Measurements from ENCODE around the gene TMEM163. TPM values are rescaled to one million over a fixed set of nuclear protein-coding genes. Genes with fewer than 3 reads are reported as not detected.
A peak's percentile ranks its signal among the peaks of the same experiment; 100 is the strongest.

TMEM163 gene
- total and polyA plus RNA-seq, 2 donors (not counting 3 experiments of a cell fraction or from before 2014, with no cell fraction given) = 1.0 to 2.8 TPM

- H4K20me1 ChIP-seq (replicated peaks; ENCODE audit: control insufficient read depth, extremely low read depth, insufficient read depth, low read length) = no peaks in the 10 kb centered on the region
- no peak overlapping the region for H2AFZ ChIP-seq (ENCODE audit: low read depth, low read length)
- H3K9me1 ChIP-seq (replicated peaks; ENCODE audit: control insufficient read depth, extremely low read depth, insufficient read depth, low read length) = no peaks in the 10 kb centered on the region
- ChIA-PET CTCF (interaction anchor here (2.1 kb wide), 1 partner anchor 21 kb away, joined by 13 read pairs; no protein-coding TSS in a partner anchor), POLR2A (no interaction called here)
- no peaks in the 10 kb centered on the region for H3K27me3 ChIP-seq (ENCODE audit: control insufficient read depth in 2 of 2, insufficient read depth in 2 of 2, low read length in 2 of 2)
- no peaks in the 10 kb centered on the region for H3K36me3 ChIP-seq (ENCODE audit: control insufficient read depth in 2 of 2, extremely low read depth in 1 of 2, insufficient read depth in 2 of 2, low read length in 2 of 2)
- dilution Hi-C loops (cut with MboI; ENCODE audit: extremely low pct_ligation_motif_present, low sequenced_read_pairs) (no loop called here), intact Hi-C loops (cut with micrococcal nuclease) (no loop called here)
- TF ChIP-seq JUN (IDR thresholded peaks at IDR 0.05; ENCODE audit: borderline replicate concordance, insufficient read depth, insufficient read length, low read depth) (no peak), FOS (IDR thresholded peaks at IDR 0.05; ENCODE audit: borderline replicate concordance, insufficient read depth, low read length) (no peak), POLR2A (IDR thresholded peaks at IDR 0.05; ENCODE audit: low read depth, low read length) (no peak), GATA2 (IDR thresholded peaks at IDR 0.05; ENCODE audit: insufficient read depth, insufficient read length, low read depth, low read length) (no peak), MYC (IDR thresholded peaks at IDR 0.05; ENCODE audit: low read depth, low read length) (no peak), EZH2 (IDR thresholded peaks at IDR 0.05; ENCODE audit: borderline replicate concordance, low read depth, low read length, severe bottlenecking) (no peak), MAX (IDR thresholded peaks at IDR 0.05; ENCODE audit: insufficient read depth, insufficient read length) (no peak)
- H3K9me3 ChIP-seq (replicated peaks; ENCODE audit: control insufficient read depth, insufficient read depth, low read length) = no peaks in the 10 kb centered on the region
- no peak overlapping the region for H3K4me3 ChIP-seq (replicated peaks in 1 of 3; ENCODE audit: insufficient read depth in 1 of 3, low read depth in 1 of 3, low read length in 3 of 3)
- no peak overlapping the region for H3K27ac ChIP-seq (ENCODE audit: insufficient read depth, low read depth, low read length)
- H3K9ac ChIP-seq (replicated peaks; ENCODE audit: extremely low read depth, insufficient read depth, low read length) = no peak overlapping the region
- BruUV-seq (replicated peaks) = no TSS peak
- H3K4me1 ChIP-seq (ENCODE audit: control insufficient read depth, extremely low read depth, insufficient read depth, low read length) = no peaks in the 10 kb centered on the region
- FAIRE-seq (peak; percentile 43), DNase-seq (ENCODE audit: low read depth, low spot score) (no peak)
- H3K4me2 ChIP-seq (ENCODE audit: insufficient read depth, low read length) = no peak overlapping the region
- H3K79me2 ChIP-seq (ENCODE audit: control insufficient read depth, insufficient read depth, low read length) = no peaks in the 10 kb centered on the region
These were observed 43.7 kb upstream of the TMEM163 start for GRCh38 chr2:134762508-134762907.

- no peak for DNase-seq (ENCODE audit: low read depth, low spot score)
- Histone ChIP-seq H3K4me1 (ENCODE audit: control insufficient read depth, extremely low read depth, insufficient read depth, low read length) (no peaks in the 10 kb centered on the region), H3K27me3 (ENCODE audit: control insufficient read depth in 2 of 2, insufficient read depth in 2 of 2, low read length in 2 of 2) (peaks cover 2 to 3% of the 10 kb centered on the region in 2 experiments), H2AFZ (ENCODE audit: low read depth, low read length) (no peak overlapping the region), H3K4me2 (ENCODE audit: insufficient read depth, low read length) (no peak overlapping the region), H3K9me1 (replicated peaks; ENCODE audit: control insufficient read depth, extremely low read depth, insufficient read depth, low read length) (no peaks in the 10 kb centered on the region), H3K36me3 (ENCODE audit: control insufficient read depth in 2 of 2, extremely low read depth in 1 of 2, insufficient read depth in 2 of 2, low read length in 2 of 2) (no peaks in the 10 kb centered on the region), H3K4me3 (replicated peaks in 1 of 3; ENCODE audit: insufficient read depth in 1 of 3, low read depth in 1 of 3, low read length in 3 of 3) (no peak overlapping the region), H4K20me1 (replicated peaks; ENCODE audit: control insufficient read depth, extremely low read depth, insufficient read depth, low read length) (no peaks in the 10 kb centered on the region), H3K9ac (replicated peaks; ENCODE audit: extremely low read depth, insufficient read depth, low read length) (no peak overlapping the region), H3K9me3 (replicated peaks; ENCODE audit: control insufficient read depth, insufficient read depth, low read length) (no peaks in the 10 kb centered on the region), H3K79me2 (ENCODE audit: control insufficient read depth, insufficient read depth, low read length) (no peaks in the 10 kb centered on the region), H3K27ac (ENCODE audit: insufficient read depth, low read depth, low read length) (no peak overlapping the region)
- CTCF ChIA-PET = no interaction called here
- dilution Hi-C loops (cut with MboI; ENCODE audit: extremely low pct_ligation_motif_present, low sequenced_read_pairs) = no loop called here
- POLR2A ChIA-PET = no interaction called here
- peak; percentile 21 for FAIRE-seq
- TF ChIP-seq MYC (IDR thresholded peaks at IDR 0.05; ENCODE audit: low read depth, low read length) (no peak), GATA2 (IDR thresholded peaks at IDR 0.05; ENCODE audit: insufficient read depth, insufficient read length, low read depth, low read length) (no peak)
- intact Hi-C loops (cut with micrococcal nuclease) = no loop called here
- BruUV-seq (replicated peaks) = no TSS peak
These were observed 41.6 kb upstream of the TMEM163 start for GRCh38 chr2:134760385-134760784.
